PC-9 (cell line): ENCODE data around the gene JPH2.

ENCODE experiments used
- CTCF ChIP-seq: fragments of 200-600 bp; sonication (generic); conservative IDR thresholded peaks from 2 replicates; pipeline ENCODE4 v1.6.1; 2017; ENCODE audit warnings: mixed run types, antibody characterized with exemption, mild to moderate bottlenecking, moderate library complexity
- EZH2 ChIP-seq: fragments of 200-600 bp; sonication (generic); IDR thresholded peaks from 2 replicates; pipeline ENCODE4 v1.8.0; 2017; ENCODE audit warnings: antibody characterized with exemption, low read depth

- TF ChIP-seq CTCF: no peak
- TF ChIP-seq EZH2: no peak
Observed at GRCh38 chr20:44159125-44159524, 27.9 kb downstream of the JPH2 start.
